ENCODE data around the gene DGKB.

GRCh38 chr7:14583518-14583917 is 319.0 kb downstream of the DGKB start:
- TF ChIP-seq GATA3 (IDR thresholded peaks at IDR 0.05; ENCODE audit: low read depth, low read length): no peak
- no peak for TF ChIP-seq GATA2 (IDR thresholded peaks at IDR 0.05; ENCODE audit: low read depth, low read length)
